HG02610 (cell line): ENCODE data around the gene AKAP6.

Experiments
- ATAC-seq: cut with Tn5 transposase; IDR thresholded peaks from one replicate; pipeline ENCODE4 v1.9.1; 2021; ENCODE audit warnings: mild to moderate bottlenecking, moderate library complexity; ENCODE audit not compliant: unreplicated experiment

The AKAP6 gene

GRCh38 chr14:32524609-32525375 lies 195.7 kb downstream of the AKAP6 start:
- no peak for ATAC-seq

GRCh38 chr14:32525591-32525990 lies 196.5 kb downstream of the AKAP6 start:
- ATAC-seq: no peak

GRCh38 chr14:32530800-32531199 lies 201.7 kb downstream of the AKAP6 start:
- ATAC-seq: no peak

GRCh38 chr14:32531942-32532515 lies 202.9 kb downstream of the AKAP6 start:
- ATAC-seq: no peak

- no peak for ATAC-seq
Observed at GRCh38 chr14:32534145-32534544, 205.0 kb downstream of the AKAP6 start.

GRCh38 chr14:32536175-32536574 lies 207.1 kb downstream of the AKAP6 start:
- ATAC-seq: no peak

- ATAC-seq: no peak
Observed at GRCh38 chr14:32537166-32537565, 208.1 kb downstream of the AKAP6 start.

GRCh38 chr14:32542507-32542906 lies 213.4 kb downstream of the AKAP6 start:
- ATAC-seq: no peak

GRCh38 chr14:32545095-32545494 lies 216.0 kb downstream of the AKAP6 start:
- ATAC-seq: no peak

GRCh38 chr14:32545506-32546210 lies 216.6 kb downstream of the AKAP6 start:
- no peak for ATAC-seq

GRCh38 chr14:32546246-32546645 lies 217.1 kb downstream of the AKAP6 start:
- ATAC-seq: no peak

- no peak for ATAC-seq
Observed at GRCh38 chr14:32552766-32553165, 223.7 kb downstream of the AKAP6 start.

GRCh38 chr14:32559048-32559447 lies 229.9 kb downstream of the AKAP6 start:
- no peak for ATAC-seq

GRCh38 chr14:32559590-32559989 lies 230.5 kb downstream of the AKAP6 start:
- no peak for ATAC-seq

- no peak for ATAC-seq
Observed at GRCh38 chr14:32560209-32560857, 231.2 kb downstream of the AKAP6 start.

GRCh38 chr14:32561520-32561919 lies 232.4 kb downstream of the AKAP6 start:
- ATAC-seq: no peak

GRCh38 chr14:32564596-32564995 lies 235.5 kb downstream of the AKAP6 start:
- no peak for ATAC-seq

- ATAC-seq: no peak
Observed at GRCh38 chr14:32565256-32565655, 236.2 kb downstream of the AKAP6 start.

- no peak for ATAC-seq
Observed at GRCh38 chr14:32567543-32568384, 238.7 kb downstream of the AKAP6 start.

- ATAC-seq: no peak
Observed at GRCh38 chr14:32571551-32571950, 242.5 kb downstream of the AKAP6 start.
